Stimulated activated CD4-positive, alpha-beta T cell treated with anti-CD3 and anti-CD28 coated beads, Interleukin-1b, Interleukin-23, amount 100 ng/mL, for 1 hour (primary cell): Measurements from ENCODE around the gene ISL2.
"Not testable (repeated sequence)": the region's sequence is repeated elsewhere in the genome, so short reads cannot be mapped to it uniquely, and the experiment has no call there.

ENCODE experiments used
- DNase-seq, 2 donors: peaks; one replicate each; pipeline ENCODE4 v3.0.0-alpha.2; 2020; ENCODE audit warnings: low read depth in 2 of 2

Gene ISL2

DNA sequence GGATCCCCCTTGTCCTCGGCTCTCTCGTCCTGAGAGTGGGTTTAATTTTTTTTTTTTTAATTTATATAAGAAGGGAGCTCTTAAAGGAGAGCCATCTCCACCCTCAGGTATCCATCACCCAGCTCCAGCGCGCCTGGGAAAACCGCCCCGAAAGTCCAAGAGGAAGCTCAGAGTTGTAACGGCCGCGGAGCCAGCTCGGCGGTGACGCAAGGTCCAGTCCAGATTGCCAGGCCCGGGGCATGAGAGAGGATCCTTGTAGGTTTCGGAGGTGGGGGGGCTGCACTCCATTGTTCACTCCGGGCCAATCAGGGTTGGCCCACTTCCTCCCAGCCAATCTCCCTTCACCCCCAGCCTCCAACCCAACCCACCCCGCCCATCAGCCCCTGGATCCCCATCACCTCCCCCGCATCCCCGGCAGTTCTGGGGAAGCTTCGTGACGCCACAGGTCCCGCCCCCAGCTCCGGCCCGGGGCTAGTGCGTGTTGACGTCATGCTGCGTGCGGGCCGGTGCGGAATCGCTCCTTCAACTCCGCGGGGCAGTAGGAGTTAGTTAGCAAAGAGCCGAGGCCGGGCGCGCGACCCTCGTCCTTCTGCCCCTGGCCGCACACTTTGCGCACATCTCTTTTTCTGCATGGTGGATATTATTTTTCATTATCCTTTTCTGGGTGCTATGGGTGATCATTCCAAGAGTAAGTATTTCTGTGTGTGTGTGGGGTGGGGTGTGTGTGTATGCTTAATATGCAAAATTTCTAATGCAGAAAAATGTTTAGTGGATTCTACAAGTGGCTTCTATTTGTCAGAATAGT, at the start of gene ISL2:
Gene ISL2 (plus strand): TSS at position 520 of the 805 bp plus-strand sequence. CDS start 111 bp downstream, at position 631.
- no peak for DNase-seq

DNA sequence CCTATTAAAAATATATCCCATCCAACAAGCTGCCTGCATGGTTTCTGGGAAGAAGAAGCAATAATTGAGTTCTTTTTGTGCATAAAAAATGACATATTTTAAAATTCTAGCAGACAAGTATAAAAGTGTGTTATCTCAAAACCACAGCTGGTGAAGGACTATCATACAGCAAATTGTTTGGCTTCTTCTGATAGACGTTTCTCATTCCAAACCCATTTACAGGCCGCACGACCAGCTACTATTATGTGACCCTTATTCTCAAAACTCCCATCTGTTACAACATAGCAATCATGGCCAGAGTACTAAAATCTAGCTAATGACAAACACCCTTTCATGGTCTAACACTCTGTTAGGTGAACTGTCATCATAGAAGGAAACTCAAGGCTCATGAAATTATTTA, 47.0 kb upstream of the ISL2 start:
- no peak for DNase-seq

DNA sequence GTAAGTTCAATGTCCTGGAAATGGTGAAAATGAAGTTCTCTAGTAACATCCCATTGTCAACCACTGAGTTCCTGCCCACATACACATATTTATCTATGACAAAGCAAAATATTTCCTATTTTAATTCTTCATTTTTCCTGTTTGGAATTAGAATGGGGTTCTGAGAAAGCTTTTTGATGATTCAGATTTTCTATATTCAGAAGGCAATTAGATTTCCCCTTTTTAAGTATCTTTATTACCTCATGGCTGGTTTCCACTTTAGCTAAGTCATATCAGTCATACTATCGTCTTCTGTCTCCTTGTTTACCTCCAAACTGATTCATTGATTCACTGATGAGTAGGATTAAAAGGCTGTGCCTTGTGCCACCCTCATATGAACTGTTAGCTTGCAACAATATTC, 43.2 kb upstream of the ISL2 start:
- DNase-seq: no peak

DNA sequence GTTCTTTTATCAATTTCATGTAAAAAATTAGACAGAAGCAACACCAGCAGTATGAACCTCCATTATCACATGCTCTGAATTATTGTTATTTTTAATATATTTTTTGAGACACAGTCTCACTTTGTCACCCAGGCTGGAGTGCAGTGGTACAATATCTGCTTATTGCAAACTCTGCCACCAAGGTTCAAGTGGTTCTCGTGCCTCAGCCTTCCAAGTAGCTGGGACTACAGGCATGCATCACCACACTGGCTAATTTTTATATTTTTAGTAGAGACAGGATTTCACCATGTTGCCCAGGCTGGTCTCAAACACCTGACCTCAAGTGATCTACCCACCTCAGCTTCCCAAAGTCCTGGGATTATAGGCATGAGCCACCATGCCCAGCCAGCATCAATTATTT, 42.1 kb upstream of the ISL2 start:
- not testable (repeated sequence) for DNase-seq

DNA sequence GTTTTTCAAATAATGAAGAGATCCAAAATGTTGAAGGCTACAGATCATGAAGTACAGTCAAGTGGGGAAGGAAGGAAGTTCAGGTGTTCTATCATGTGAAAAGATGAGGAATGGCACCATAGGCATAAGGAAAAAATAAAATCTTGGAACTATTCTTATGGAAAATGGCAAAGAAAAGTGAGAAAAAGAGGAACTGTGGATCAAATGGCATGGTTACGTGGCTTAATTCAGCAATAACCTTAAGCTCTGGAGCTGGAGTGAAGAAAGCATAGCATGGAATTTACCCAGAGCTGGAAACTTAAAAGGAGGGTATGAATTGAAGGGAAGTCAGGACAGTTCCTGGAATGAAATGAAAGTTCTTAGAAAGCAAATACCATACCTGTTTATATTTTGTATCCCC, 39.7 kb upstream of the ISL2 start:
- DNase-seq: no peak

DNA sequence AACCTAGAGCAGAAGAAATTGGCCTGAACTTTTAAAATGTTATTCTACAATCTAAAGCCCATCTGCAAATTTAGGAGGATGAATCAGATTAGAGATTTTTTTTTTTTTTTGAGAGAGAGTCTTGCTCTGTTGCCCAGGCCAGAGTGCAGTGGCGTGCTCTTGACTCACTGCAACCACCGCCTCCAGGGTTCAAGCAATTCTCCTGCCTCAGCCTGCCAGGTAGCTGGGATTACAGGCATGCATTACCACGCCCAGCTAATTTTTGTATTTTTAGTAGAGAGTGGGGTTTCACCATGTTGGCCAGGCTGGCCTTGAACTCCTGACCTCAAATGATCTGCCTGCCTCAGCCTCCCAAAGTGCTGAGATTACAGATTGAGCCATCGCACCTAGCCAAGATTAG, 38.6 kb upstream of the ISL2 start:
- DNase-seq: not testable (repeated sequence)

DNA sequence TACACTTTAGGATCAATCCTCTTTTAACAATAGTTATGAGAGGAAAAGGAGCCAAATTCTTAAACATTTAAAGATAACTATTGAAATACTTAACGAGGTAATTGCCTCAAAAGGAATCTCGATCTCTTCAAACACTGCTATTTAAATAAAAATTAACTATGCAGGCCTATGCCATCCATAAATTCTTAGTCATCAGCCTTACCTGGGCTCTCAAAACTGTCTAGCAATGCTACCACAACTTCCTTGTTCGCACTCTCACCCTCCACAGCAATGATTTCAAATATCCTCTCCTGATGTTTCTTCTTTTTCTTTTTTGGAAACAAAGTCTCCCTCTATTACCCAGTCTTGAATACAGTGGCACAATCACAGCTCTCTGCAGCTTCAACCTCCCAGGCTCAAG, 37.6 kb upstream of the ISL2 start:
- DNase-seq: no peak

DNA sequence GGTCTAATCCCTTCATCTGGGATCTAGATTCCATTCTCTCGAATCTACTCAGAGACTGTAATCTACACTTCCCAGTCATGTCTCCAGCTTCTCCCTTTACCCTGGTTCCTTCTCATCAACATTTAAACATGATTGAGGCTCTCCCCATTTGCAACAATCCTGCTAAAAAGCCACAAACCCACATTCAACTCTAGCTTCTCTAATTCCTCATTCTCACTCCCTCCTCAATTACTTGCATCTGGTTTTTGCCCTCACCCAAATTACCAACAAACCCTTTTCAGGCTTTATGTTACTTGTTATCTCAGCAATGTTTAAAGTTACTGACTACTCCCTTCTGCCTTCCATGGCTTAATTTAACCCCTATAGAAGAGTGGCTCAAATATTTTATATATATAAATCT, 36.8 kb upstream of the ISL2 start:
- no peak for DNase-seq

DNA sequence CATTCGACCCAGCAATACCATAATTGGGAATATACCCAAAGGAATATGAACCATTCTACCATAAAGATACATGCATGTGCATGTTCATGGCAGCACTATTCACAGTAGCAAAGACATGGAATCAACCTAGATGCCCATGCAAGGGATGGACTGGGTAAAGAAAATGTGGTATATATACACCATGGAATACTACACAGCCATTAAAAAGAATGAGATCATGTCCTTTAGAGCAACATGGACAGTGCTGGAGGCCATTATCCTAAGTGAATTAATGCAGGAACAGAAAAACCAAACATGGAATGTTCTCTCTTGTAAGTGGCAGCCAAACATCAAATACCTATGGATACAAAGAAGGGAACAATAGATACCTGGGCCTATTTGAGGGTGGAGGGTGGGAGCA, 32.7 kb upstream of the ISL2 start:
- no peak for DNase-seq

DNA sequence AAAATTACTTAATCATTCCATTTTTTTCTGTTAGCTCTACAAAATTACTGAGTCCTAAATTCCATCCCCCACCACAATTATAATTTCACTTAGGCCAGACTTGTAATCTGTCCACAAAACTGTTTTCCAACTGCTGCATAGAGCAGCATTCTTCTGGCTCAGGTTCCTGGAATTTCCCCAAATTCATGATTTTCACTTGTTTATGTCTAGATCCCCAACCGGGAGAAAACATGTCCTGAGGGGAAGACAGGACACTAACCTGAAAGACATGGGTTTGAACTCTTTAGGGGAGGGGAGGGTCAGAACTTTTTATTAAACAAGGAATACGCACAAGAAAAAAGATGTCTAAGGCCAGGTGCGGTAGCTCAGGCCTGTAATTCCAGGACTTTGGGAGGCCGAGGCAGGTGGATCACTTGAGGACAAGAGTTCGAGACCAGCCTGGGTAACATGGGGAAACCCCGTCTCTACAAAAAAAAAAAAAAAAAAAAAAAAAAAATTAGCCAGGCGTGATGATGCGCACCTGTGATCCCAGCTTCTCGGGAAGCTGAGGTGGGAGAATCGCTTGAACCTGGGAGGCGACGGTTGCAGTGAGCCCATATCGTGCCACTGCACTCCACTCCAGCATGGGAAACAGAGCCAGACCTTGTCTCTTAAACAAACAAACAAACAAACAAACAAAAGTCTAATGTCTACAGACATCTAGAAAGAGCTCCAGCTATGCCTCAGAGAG, 26.8 kb upstream of the ISL2 start:
- DNase-seq: no peak

DNA sequence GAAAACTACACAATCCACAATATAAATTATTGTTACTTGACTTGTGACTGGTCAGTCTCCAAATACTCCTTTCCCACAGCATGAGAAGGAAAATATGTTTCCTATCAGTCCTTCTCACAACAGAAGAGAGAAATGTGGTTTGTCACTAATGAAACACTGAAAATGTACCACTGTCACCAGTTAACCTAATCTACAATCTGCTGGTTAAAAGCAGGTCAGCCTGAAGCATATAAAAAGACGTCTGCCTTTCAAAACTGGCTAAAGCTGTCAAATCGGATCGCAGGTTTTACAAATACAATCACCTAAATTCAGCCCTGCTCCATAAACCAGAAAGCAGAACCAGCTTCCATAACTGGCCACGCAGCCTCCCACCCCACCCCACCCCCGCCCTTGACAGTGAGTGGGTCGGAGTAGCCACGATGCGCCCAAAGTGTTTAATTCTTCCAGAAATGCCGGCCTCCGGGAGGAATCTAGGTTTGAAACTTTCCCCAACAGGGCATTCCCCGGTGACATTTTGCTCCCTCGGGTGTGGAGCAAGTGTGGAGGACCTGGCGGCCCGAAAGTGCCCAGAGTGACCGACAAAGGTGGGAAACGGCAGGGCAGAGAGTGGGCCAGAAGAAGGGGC, 26.0 kb upstream of the ISL2 start:
- no peak for DNase-seq

DNA sequence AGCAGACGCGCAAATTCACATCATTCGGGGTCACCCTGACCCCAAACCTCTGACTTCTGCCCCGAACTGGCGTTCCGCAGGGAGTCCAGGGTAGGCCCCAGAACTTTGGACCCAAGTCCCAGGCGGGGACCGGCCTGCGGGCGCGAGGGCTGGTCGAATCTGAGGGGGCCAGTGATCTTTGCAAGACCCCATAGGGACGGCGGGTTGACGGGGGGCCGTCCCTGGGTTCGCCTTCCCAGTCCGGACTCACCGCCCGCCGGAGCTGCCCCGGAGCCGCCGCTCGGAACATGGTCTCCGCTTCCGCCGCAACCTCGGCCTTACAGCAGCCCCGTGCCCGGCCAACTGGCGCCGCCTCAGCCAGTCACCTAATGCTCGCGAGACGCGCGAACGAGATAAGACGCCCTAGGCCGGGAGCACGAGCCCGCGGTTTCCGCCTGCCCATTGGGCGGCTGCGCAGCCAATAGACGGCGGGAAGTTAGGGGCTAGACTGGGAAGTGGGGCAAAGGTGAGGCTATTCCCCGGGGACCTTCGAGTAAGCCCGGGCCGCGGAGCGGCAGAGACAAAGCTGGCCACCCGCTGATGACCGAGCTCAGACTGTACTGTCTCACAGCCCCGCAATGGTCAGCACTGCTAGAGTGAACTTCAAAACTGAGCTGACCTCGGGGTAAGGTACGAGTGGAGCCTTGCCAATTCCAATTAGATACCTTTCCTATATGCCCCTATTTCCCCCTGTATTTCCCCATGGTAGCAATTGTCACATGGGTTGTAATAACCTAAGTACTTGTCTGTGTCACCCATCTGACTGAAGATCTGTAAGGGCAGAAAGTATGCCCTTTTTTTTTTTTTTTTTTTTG, 25.2 kb upstream of the ISL2 start, which contains the start of gene ETFA:
Gene ETFA (minus strand): TSS at position 370 of the 854 bp plus-strand sequence. CDS start 81 bp downstream, at position 289.
- DNase-seq: peak; percentile 69 to 74

DNA sequence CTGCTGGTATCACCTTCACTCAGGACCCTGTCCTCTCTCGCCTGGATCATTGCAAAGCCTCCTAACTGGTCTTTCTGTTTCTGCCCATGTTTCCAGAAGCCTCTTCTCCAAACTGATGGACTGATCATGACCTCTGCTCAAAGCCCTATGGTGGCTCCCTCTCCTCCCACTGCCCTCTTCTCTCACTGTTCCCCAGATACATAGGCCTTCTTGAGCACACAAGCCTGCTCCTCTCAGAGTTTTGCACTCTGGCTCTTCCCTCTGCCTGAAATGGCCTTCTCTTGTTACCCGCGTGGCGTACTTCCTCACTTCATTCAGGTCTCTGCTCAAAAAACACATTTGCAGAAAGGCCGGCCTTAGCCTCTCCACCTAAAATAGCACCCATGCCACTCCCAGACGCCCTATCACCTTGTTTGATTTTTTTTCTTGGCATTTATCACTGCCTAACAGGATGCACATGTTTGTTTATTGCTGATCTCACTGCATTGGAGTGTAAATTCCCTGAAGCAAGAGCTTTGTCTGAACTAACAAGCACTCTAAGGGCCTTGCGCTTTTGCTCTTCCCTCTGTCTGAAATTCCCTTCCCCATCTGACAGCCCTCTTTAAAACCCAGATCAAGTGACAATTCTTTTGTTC, 23.9 kb upstream of the ISL2 start:
- DNase-seq: no peak

DNA sequence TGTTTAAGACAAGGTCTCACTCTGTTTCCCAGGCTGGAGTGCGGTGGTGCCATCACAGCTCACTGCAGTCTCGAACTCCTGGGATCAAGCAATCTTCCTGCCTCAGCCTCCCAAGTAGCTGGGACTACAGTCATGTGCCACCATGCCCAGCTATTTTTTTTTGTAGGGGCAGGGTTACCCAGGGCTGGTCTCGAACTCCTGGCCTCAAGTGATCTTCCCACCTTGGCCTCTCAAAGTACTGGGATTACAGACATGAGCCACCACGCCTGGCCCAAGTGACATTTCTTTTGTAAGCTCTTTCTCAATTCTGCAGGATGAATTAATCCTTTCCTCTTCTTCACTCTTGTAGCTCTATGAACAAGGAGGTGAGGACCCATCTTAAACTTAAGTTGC, 23.4 kb upstream of the ISL2 start:
- DNase-seq: not testable (repeated sequence)

DNA sequence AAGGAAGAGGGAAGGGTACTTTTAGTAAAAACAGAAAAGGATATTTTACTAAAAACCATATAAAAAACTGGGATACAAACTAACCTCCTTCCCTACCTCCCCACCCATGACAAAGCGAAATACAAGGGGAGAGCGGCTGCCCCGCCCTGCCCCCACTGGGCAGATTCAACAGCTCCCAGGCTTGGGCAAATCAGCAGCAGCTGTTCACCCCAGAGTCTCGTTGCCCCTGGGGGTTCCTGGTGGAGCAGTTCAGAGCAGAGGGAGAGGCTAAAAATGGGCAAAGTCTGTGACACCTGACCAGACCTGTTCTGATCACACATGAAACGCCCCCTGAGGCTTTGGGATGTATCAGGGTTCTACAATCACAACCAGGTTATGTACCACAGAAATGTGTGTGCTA, 22.8 kb upstream of the ISL2 start:
- DNase-seq: no peak

DNA sequence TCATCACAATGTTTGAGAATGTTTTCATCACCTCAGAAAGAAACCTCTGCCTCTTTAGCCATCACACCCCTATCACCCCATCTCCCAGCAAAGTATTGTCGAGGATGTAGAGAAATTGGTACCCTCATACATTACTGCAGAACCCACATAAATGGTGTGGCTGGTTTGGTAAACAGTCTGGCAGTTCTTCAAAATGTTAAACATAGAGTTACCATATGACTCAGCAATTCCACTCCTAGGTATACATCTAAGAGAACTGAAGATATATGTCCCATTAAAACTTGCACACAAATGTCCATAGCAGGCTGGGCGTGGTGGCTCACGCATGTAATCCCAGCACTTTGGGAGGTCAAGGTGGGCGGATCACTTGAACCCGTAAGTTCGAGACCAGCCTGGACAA, 16.6 kb upstream of the ISL2 start:
- DNase-seq: no peak

DNA sequence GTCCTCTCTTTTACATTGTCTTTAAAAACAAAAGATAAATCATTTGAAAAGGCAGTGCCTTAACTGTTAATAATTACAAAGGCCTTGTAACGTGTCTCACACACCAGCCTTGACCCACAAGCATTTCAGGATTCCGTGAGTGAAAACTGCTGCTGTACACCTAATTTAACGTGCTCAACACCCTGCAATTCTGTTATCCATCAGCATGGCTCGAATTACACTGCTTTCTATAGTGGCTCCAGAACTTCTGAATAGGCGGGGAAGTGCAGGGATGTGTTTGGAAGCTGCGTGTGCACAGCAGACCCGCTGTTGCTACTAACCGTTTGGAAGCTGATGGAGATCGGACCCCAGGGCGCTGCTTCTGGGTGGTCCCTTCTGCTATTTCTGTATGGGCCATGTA, 15.4 kb upstream of the ISL2 start:
- DNase-seq: no peak

DNA sequence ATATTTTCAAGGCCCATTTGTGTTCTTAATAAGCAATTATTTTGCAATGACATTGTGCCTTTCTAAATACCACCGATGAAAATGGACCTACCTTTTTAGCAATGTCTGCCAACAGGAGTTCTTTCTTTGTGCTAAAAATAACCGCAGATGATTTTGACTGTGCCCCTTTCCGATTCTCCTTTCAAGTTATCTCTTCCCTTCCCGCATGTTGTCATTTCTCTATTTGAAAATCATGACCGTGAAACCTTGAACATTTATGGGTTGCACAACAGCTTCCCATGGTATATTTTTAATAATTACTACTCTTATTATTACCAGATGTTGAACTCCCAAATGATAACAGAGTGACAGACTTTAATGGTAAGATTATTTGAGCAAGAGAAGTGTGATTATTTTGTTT, 15.0 kb upstream of the ISL2 start:
- no peak for DNase-seq

DNA sequence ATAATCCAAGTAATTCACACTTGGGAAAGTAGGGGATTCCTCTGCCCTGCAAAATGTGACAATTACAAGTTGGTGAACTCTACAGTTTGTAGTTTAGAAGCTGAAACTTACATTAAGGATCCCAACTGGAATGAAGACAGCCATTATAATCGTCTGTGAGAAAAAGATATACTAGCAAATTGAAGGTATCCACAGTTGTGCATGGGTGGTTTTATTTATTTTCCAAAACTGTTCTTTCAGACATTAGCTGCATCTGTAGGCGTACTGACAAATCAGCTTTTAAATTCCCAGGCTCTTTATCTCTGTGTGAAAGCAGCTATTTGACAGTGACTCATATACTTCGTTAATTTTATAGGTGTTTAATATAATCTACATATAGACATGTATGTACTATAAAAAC, 12.5 kb upstream of the ISL2 start:
- DNase-seq: no peak

DNA sequence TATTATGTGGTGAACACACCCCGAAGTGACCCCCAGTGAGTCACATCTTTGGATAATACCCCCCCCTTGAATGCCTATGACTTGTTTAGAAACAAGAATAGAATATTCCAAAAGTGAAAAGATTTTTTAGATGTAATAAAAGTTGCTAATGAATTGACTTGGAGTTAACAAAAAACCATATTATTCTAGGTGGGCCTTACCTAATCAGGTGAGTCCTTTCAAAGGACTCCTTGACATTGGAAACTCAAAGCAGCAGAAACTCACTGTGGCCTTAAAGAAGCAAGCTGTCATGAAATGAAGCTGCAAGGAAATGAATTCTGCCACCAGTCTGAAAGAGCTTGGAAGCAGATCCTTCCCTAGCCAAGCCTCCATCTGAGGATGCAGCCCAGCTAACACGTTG, 10.9 kb upstream of the ISL2 start:
- no peak for DNase-seq
